ENCODE results near the gene ZFAND6. TPM values are rescaled to one million over a fixed set of nuclear protein-coding genes. Genes with fewer than 3 reads are reported as not detected.

Gene ZFAND6
- total and polyA plus RNA-seq, 10 of the 15 experiments (the other 5 are each of a cell fraction or from before 2014, with no cell fraction given), result 78.9 to 179 (median 135) TPM

DNA sequence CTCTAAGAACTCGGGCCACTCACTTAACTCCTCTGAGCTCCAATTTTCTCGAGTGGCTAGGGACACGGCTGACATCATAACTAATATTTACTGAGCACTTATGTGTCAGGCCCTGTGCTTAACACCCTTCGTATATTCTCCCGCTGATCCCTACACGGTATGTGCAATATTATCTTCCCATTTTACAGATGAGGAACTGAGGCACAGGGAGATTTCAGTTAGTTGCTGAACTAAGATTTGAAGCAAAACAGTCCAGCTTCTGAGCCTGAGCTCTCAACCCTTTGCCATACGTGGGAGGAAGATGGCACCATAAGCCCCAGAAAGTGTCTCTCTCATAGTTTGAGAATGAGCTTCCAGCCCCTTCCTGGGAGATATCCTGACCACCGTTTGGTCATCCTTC is 112.9 kb downstream of the ZFAND6 start:
- H3K4me3 ChIP-seq, result no peak overlapping the region
- 88% methylated on average over 8 of the region's 8 CpGs for WGBS (ENCODE audit: insufficient coverage, insufficient replicate concordance, low lambda C conversion rate, missing lambda C conversion rate)
- H3K4me2 ChIP-seq (ENCODE audit: control insufficient read depth, insufficient read depth), result no peak overlapping the region
- H3K9me3 ChIP-seq (replicated peaks; ENCODE audit: control insufficient read depth, insufficient read depth, low read length), result no peaks in the 10 kb centered on the region
- no peak for DNase-seq (ENCODE audit: low read depth, low spot score)
- ATAC-seq, result no peak
- no TSS peak for BruUV-seq (replicated peaks)
- no peaks in the 10 kb centered on the region for H4K20me1 ChIP-seq (ENCODE audit: control insufficient read depth, insufficient read depth)
- no peak for FAIRE-seq
- no peak overlapping the region for H3K9ac ChIP-seq (ENCODE audit: control insufficient read depth, insufficient read depth, low read length)
- no peak overlapping the region for H2AFZ ChIP-seq (ENCODE audit: control insufficient read depth, low read depth, low read length)
- H3K27me3 ChIP-seq (replicated peaks in 1 of 2; ENCODE audit: control insufficient read depth in 2 of 2, insufficient read depth in 2 of 2, low read length in 1 of 2), result no peaks in the 10 kb centered on the region
- H3K79me2 ChIP-seq (ENCODE audit: control insufficient read depth, insufficient read depth, low read length), result no peaks in the 10 kb centered on the region
- no peak overlapping the region for H3K27ac ChIP-seq (ENCODE audit: control insufficient read depth, insufficient read depth)
- in situ Hi-C loops (cut with MboI), result loop anchor here (10.0 kb wide), 2 partner anchors 398 to 788 kb away; no protein-coding TSS in a partner anchor
- H3K36me3 ChIP-seq (ENCODE audit: control insufficient read depth in 2 of 2, insufficient read depth in 2 of 2, low read length in 1 of 2), result peaks cover 0 to 4% of the 10 kb centered on the region in 2 experiments; a peak in 1 of 4 replicates
- ChIA-PET CTCF (interaction anchor here (0.5 to 3.2 kb wide), 15 partner anchors 10 to 790 kb away, joined by 3 to 37 read pairs (median 5); no protein-coding TSS in a partner anchor), RAD21 (ENCODE audit: unreplicated experiment) (interaction anchor here (0.5 to 4.1 kb wide), 9 partner anchors 58 to 791 kb away, joined by 3 to 18 read pairs (median 4); partner anchors contain the start of gene ZFAND6), SMC1A (ENCODE audit: uncharacterized antibody, unreplicated experiment) (interaction anchor here (0.7 to 2.9 kb wide), 19 partner anchors 9 to 793 kb away, joined by 3 to 27 read pairs (median 4); no protein-coding TSS in a partner anchor), POLR2A (no interaction called here)
- TF ChIP-seq SUPT20H (IDR thresholded peaks at IDR 0.05; ENCODE audit: borderline replicate concordance, control insufficient read depth, low read depth, low read length), result no peak
- no peak for TF ChIP-seq MEF2B (IDR thresholded peaks at IDR 0.05; ENCODE audit: partially characterized antibody, poor library complexity, severe bottlenecking)
- TF ChIP-seq, protein P1, sequence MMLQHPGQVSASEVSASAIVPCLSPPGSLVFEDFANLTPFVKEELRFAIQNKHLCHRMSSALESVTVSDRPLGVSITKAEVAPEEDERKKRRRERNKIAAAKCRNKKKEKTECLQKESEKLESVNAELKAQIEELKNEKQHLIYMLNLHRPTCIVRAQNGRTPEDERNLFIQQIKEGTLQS (IDR thresholded peaks at IDR 0.05; ENCODE audit: borderline replicate concordance, extremely low read depth, low read depth, low read length), result no peak
- TF ChIP-seq POU2F2 (IDR thresholded peaks at IDR 0.05; ENCODE audit: borderline replicate concordance, low read depth, low read length), result no peak
- no peak for TF ChIP-seq STAT1 (conservative IDR thresholded peaks at IDR 0.05)
- no peak for TF ChIP-seq NBN (IDR thresholded peaks at IDR 0.05)
- TF ChIP-seq, protein P2, sequence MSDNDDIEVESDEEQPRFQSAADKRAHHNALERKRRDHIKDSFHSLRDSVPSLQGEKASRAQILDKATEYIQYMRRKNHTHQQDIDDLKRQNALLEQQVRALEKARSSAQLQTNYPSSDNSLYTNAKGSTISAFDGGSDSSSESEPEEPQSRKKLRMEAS (IDR thresholded peaks at IDR 0.05; ENCODE audit: low read depth, low read length), result no peak
- no peaks in the 10 kb centered on the region; the same call in 1 of the 2 replicates for H3K4me1 ChIP-seq (ENCODE audit: control insufficient read depth, insufficient read depth, low read length)
- intact Hi-C loops (cut with micrococcal nuclease; ENCODE audit: unreplicated experiment), result loop anchor here (2.0 to 10.0 kb wide), 6 partner anchors 110 to 792 kb away; partner anchors contain the start of gene MTHFS

Measured in GM12878 (cell line).